DOHH2 (cell line): ENCODE measurements around the gene CFAP92.

Source experiments
- H3F3A ChIP-seq: fragments of 200-600 bp; sonication (generic), shearing (Covaris generic); 2 replicates; pipeline ENCODE4 v1.6.0; 2016; ENCODE audit warnings: antibody characterized with exemption, mild to moderate bottlenecking; ENCODE audit not compliant: control insufficient read depth, insufficient read depth
- H3K27ac ChIP-seq: fragments of 200-600 bp; sonication (generic); 2 replicates; pipeline ENCODE4 v1.5.1; 2014; ENCODE audit warnings: low read depth, mild to moderate bottlenecking, low read length, moderate library complexity
- H3K27me3 ChIP-seq: fragments of 200-600 bp; sonication (generic); 2 replicates; pipeline ENCODE4 v1.6.1; 2014; ENCODE audit warnings: mild to moderate bottlenecking, low read length, mixed read lengths; ENCODE audit not compliant: control insufficient read depth
- H3K36me3 ChIP-seq: fragments of 200-600 bp; sonication (generic); 2 replicates; pipeline ENCODE4 v1.6.1; 2014; ENCODE audit warnings: mild to moderate bottlenecking, low read length, moderate library complexity, mixed read lengths; ENCODE audit not compliant: control insufficient read depth
- H3K4me1 ChIP-seq: fragments of 200-600 bp; sonication (generic); 2 replicates; pipeline ENCODE4 v1.6.1; 2014; ENCODE audit warnings: mild to moderate bottlenecking, low read length, mixed read lengths; ENCODE audit not compliant: control insufficient read depth
- H3K4me2 ChIP-seq: fragments of 200-600 bp; sonication (generic); 2 replicates; pipeline ENCODE4 v1.6.0; 2014; ENCODE audit warnings: mild to moderate bottlenecking, low read length, moderate library complexity
- H3K4me3 ChIP-seq: fragments of 200-600 bp; sonication (generic); 2 replicates; pipeline ENCODE4 v1.5.1; 2014; ENCODE audit warnings: mild to moderate bottlenecking, low read length, mixed read lengths
- H3K79me2 ChIP-seq: fragments of 200-600 bp; sonication (generic); 2 replicates; pipeline ENCODE4 v1.6.1; 2014; ENCODE audit warnings: mild to moderate bottlenecking, low read length, mixed read lengths; ENCODE audit not compliant: control insufficient read depth
- H3K9me2 ChIP-seq: fragments of 200-600 bp; sonication (generic); replicated peaks from 2 replicates; pipeline ENCODE4 v1.6.1; 2014; ENCODE audit warnings: mild to moderate bottlenecking, low read length, mixed read lengths; ENCODE audit not compliant: control insufficient read depth
- H3K9me3 ChIP-seq: fragments of 200-600 bp; sonication (generic); 2 replicates; pipeline ENCODE4 v1.6.1; 2014; ENCODE audit warnings: antibody characterized with exemption, low read length, mixed read lengths; ENCODE audit not compliant: control insufficient read depth, insufficient read depth
- H4K20me1 ChIP-seq: fragments of 200-600 bp; sonication (generic); 2 replicates; pipeline ENCODE4 v1.6.0; 2014; ENCODE audit warnings: low read depth, mild to moderate bottlenecking, antibody characterized with exemption, low read length, moderate library complexity; ENCODE audit not compliant: control insufficient read depth, insufficient read depth
- CTCF ChIP-seq: fragments of 200-600 bp; sonication (generic); IDR thresholded peaks from one replicate; pipeline ENCODE4 v1.5.1; 2014; ENCODE audit warnings: antibody characterized with exemption, mild to moderate bottlenecking, low read depth, low read length; ENCODE audit not compliant: poor library complexity, severe bottlenecking
- EZH2phosphoT487 ChIP-seq: fragments of 200-600 bp; sonication (generic); IDR thresholded peaks from 2 replicates; pipeline ENCODE4 v1.6.1; 2017; ENCODE audit warnings: borderline replicate concordance, mild to moderate bottlenecking, antibody characterized with exemption, low read length, moderate library complexity, mixed read lengths

Gene CFAP92

GRCh38 chr3:128878011-128878457 is 115.8 kb downstream of the CFAP92 start:
- Histone ChIP-seq H3K9me2 (no peaks in the 10 kb centered on the region), H4K20me1 (no peaks in the 10 kb centered on the region), H3K9me3 (no peaks in the 10 kb centered on the region), H3K4me3 (peak overlapping the region; percentile 91), H3F3A (peaks cover 7% of the 10 kb centered on the region; the same call in 1 of the 2 replicates), H3K4me2 (peak overlapping the region; percentile 78), H3K27ac (no peak overlapping the region; the same call in 1 of the 2 replicates), H3K27me3 (no peaks in the 10 kb centered on the region), H3K4me1 (peaks cover 35% of the 10 kb centered on the region), H3K36me3 (peaks cover 40% of the 10 kb centered on the region), H3K79me2 (peaks cover 56% of the 10 kb centered on the region)
- no peak for TF ChIP-seq EZH2phosphoT487
- no peak for TF ChIP-seq CTCF

- Histone ChIP-seq H3K4me3 (no peak overlapping the region), H3K36me3 (peaks cover 16% of the 10 kb centered on the region), H3K27me3 (no peaks in the 10 kb centered on the region), H3F3A (peaks cover 7% of the 10 kb centered on the region; the same call in 1 of the 2 replicates), H3K4me2 (no peak overlapping the region), H3K9me3 (no peaks in the 10 kb centered on the region), H4K20me1 (no peaks in the 10 kb centered on the region), H3K4me1 (peaks cover 18% of the 10 kb centered on the region), H3K27ac (no peak overlapping the region), H3K9me2 (no peaks in the 10 kb centered on the region), H3K79me2 (peaks cover 32% of the 10 kb centered on the region)
- TF ChIP-seq CTCF (peak; percentile 58), EZH2phosphoT487 (no peak)
These were observed 118.2 kb downstream of the CFAP92 start for GRCh38 chr3:128875556-128876120.

- Histone ChIP-seq H3K27me3 (no peaks in the 10 kb centered on the region), H4K20me1 (no peaks in the 10 kb centered on the region), H3K4me2 (no peak overlapping the region), H3F3A (peaks cover 7% of the 10 kb centered on the region; the same call in 1 of the 2 replicates), H3K4me3 (no peak overlapping the region), H3K9me3 (no peaks in the 10 kb centered on the region), H3K27ac (no peak overlapping the region), H3K4me1 (peaks cover 12% of the 10 kb centered on the region), H3K36me3 (peaks cover 14% of the 10 kb centered on the region), H3K79me2 (peaks cover 22% of the 10 kb centered on the region), H3K9me2 (no peaks in the 10 kb centered on the region)
- TF ChIP-seq CTCF (no peak), EZH2phosphoT487 (no peak)
These were observed 119.2 kb downstream of the CFAP92 start for GRCh38 chr3:128874481-128875180.
